ENCODE data around the gene MTARC2.
A peak's percentile ranks its signal among the peaks of the same experiment; 100 is the strongest.

GRCh38 chr1:220733086-220733601 is 15.0 kb upstream of the MTARC2 start:
- TF ChIP-seq EZH2phosphoT487 (IDR thresholded peaks at IDR 0.05; ENCODE audit: low read depth) = no peak
- TF ChIP-seq CTCF (IDR thresholded peaks at IDR 0.05; ENCODE audit: low read depth, low read length) = peak; percentile 92

Data from OCI-LY3 (cell line).